Hematopoietic multipotent progenitor cell treated with erythropoietin and hydrocortisone succinate and interleukin-3 and kit ligand, for 15 days (in vitro differentiated cells): Measurements from ENCODE around the gene ABHD16B.
"Not testable (repeated sequence)": the region's sequence is repeated elsewhere in the genome, so short reads cannot be mapped to it uniquely, and the experiment has no call there.

Experiments used
- DNase-seq: peaks from one replicate; pipeline ENCODE4 v3.0.0-alpha.2; 2015; ENCODE audit warnings: low spot score

ABHD16B gene

GRCh38 chr20:63835021-63835858, 26.1 kb upstream of the ABHD16B start:
- no peak for DNase-seq

GRCh38 chr20:63836458-63837344, 24.6 kb upstream of the ABHD16B start:
- no peak for DNase-seq

- DNase-seq: no peak
Observed at GRCh38 chr20:63837479-63837878, 23.8 kb upstream of the ABHD16B start.

- no peak for DNase-seq
Observed at GRCh38 chr20:63839620-63840019, 21.7 kb upstream of the ABHD16B start.

GRCh38 chr20:63840405-63840828, 20.9 kb upstream of the ABHD16B start:
- no peak for DNase-seq

- DNase-seq: no peak
Observed at GRCh38 chr20:63842258-63842657, 19.0 kb upstream of the ABHD16B start.

- no peak for DNase-seq
Observed at GRCh38 chr20:63843222-63843621, 18.1 kb upstream of the ABHD16B start.

- DNase-seq: no peak
Observed at GRCh38 chr20:63843778-63844177, 17.5 kb upstream of the ABHD16B start.

GRCh38 chr20:63844511-63844991, 16.7 kb upstream of the ABHD16B start:
- no peak for DNase-seq

- no peak for DNase-seq
Observed at GRCh38 chr20:63846128-63846771, 15.0 kb upstream of the ABHD16B start.

GRCh38 chr20:63846888-63847236, 14.4 kb upstream of the ABHD16B start:
- no peak for DNase-seq

- no peak for DNase-seq
Observed at GRCh38 chr20:63847237-63848002, 13.9 kb upstream of the ABHD16B start.

GRCh38 chr20:63848003-63848911, 13.0 kb upstream of the ABHD16B start:
- no peak for DNase-seq

- DNase-seq: no peak
Observed at GRCh38 chr20:63850689-63851547, 10.4 kb upstream of the ABHD16B start.

- not testable (repeated sequence) for DNase-seq
Observed at GRCh38 chr20:63851548-63851943, 9.8 kb upstream of the ABHD16B start.

- DNase-seq: not testable (repeated sequence)
Observed at GRCh38 chr20:63853733-63854068, 7.6 kb upstream of the ABHD16B start.

- DNase-seq: no peak
Observed at GRCh38 chr20:63854069-63854765, 7.1 kb upstream of the ABHD16B start.

- no peak for DNase-seq
Observed at GRCh38 chr20:63854766-63855362, 6.4 kb upstream of the ABHD16B start.
